HG03558 (cell line): ENCODE measurements around the gene PLEKHB2.
"Not testable (repeated sequence)": the region's sequence is repeated elsewhere in the genome, so short reads cannot be mapped to it uniquely, and the experiment has no call there.

Experiments
- ATAC-seq: cut with Tn5 transposase; IDR thresholded peaks from one replicate; pipeline ENCODE4 v1.9.1; 2021; ENCODE audit warnings: moderate number of reproducible peaks; ENCODE audit not compliant: unreplicated experiment; ENCODE audit errors: extremely low read depth

The PLEKHB2 gene

DNA sequence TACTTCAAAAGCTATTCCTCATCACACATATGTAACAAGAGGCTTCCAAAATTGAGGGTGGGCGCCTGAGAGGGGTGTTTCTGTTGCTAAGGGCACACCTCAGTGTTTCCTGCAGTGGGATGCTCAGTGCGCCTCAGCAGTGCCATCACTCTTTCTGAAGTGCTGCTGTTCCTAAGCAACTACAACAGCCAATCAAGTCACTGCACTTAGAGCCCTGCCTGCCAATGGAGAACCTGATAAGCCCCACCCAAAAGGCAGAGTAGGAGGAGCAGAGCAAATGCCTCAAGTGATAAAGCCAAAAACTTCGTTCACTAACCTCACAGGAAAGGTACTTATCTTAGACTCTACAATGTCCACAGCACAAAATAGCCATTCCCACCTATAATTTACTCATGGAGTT is 88.3 kb downstream of the PLEKHB2 start:
- ATAC-seq = not testable (repeated sequence)

DNA sequence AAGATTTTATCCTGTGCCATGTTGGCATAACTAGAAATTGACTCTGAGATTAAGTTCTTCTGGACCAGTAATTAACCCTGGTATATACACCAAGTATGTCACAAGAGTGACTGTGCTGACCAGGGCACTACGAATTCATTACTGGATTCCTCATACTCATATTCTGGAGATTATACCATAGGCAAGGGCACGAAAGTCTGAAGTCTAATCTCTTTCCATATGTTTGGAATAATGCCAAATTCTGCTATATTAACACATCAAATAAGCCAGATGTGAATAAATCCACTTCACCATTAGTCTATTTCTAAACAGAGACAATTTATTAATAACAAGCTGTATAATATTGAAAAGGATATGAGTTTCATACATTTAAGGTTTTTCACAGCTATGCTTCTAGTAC is 91.0 kb downstream of the PLEKHB2 start:
- not testable (repeated sequence) for ATAC-seq
